ENCODE measurements around the gene CFAP70.

- 0 out of 2 replicates have a peak, but pooled peaks have one; percentile 19 for TF ChIP-seq CTCF (conservative IDR thresholded peaks at IDR 0.05; ENCODE audit: low read depth, low read length)
- no peak for TF ChIP-seq EZH2 (IDR thresholded peaks at IDR 0.05; ENCODE audit: low read length, unreplicated experiment)
Measured at GRCh38 chr10:73247509-73248258, 111.0 kb downstream of the CFAP70 start.
